GM12864 (cell line): Measurements from ENCODE around the gene MALRD1.

Source experiments
- DNase-seq: peaks from one replicate; pipeline ENCODE4 v3.0.0-alpha.2; 2011; ENCODE audit warnings: low read depth
- H3K4me3 ChIP-seq: 2 replicates; pipeline ENCODE4 v1.5.1; 2011; ENCODE audit warnings: mild to moderate bottlenecking, low read depth, low read length, control low read depth
- TF ChIP-seq, protein P1 (sequence below): IDR thresholded peaks from 2 replicates; pipeline ENCODE4 v1.5.1; 2011; ENCODE audit warnings: low read depth, mild to moderate bottlenecking, moderate library complexity, low read length, control low read depth, inconsistent platforms; ENCODE audit errors: missing control alignments

The MALRD1 gene

GRCh38 chr10:19676063-19676462 lies 627.5 kb downstream of the MALRD1 start:
- no peak for DNase-seq
- no peak overlapping the region for H3K4me3 ChIP-seq
- TF ChIP-seq, protein P1, sequence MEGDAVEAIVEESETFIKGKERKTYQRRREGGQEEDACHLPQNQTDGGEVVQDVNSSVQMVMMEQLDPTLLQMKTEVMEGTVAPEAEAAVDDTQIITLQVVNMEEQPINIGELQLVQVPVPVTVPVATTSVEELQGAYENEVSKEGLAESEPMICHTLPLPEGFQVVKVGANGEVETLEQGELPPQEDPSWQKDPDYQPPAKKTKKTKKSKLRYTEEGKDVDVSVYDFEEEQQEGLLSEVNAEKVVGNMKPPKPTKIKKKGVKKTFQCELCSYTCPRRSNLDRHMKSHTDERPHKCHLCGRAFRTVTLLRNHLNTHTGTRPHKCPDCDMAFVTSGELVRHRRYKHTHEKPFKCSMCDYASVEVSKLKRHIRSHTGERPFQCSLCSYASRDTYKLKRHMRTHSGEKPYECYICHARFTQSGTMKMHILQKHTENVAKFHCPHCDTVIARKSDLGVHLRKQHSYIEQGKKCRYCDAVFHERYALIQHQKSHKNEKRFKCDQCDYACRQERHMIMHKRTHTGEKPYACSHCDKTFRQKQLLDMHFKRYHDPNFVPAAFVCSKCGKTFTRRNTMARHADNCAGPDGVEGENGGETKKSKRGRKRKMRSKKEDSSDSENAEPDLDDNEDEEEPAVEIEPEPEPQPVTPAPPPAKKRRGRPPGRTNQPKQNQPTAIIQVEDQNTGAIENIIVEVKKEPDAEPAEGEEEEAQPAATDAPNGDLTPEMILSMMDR = no peak

DNA sequence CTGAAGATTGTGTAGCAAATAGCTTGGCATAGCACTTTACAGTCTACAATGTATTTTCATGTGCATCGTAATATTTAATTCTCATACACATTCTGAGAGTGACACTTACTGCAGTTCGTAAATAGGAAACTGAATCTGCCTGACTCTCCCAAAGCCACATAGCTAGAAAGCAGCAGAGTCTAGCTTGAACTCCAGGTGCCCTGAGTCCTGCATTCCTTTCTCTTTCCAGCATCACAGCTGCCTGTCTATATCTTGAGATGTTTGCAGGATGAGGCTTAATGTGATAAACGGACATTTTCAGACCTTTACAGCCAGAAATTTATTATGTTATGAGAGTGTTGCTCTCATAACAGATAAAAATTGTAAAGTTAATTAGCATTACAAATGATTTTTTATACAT lies 634.8 kb downstream of the MALRD1 start:
- DNase-seq = no peak
- H3K4me3 ChIP-seq = no peak overlapping the region
- TF ChIP-seq, protein P1 = no peak

- no peak overlapping the region for H3K4me3 ChIP-seq
- DNase-seq = no peak
- TF ChIP-seq, protein P1 = no peak
These were observed 635.4 kb downstream of the MALRD1 start for GRCh38 chr10:19683960-19684359.

DNA sequence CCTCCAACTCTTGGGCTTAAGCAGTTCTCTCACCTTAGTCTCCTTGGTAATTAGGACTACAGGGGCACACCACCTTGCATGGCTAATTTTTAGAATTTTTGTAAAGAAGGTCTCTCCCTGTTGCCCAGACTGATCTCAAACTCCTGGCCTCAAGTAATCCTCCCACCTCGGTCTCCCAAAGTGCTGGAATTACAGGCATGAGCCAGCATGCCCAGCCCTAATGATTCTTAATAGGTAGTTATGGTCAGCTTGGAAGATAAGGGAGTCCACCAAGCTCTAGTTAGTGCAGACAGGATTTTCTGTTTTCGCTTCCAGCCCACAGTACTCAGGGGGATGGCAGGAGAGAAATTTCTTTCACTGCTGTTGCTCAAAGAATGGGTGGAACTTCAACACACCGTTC lies 639.7 kb downstream of the MALRD1 start:
- TF ChIP-seq, protein P1 = no peak
- H3K4me3 ChIP-seq = no peak overlapping the region
- DNase-seq = no peak

DNA sequence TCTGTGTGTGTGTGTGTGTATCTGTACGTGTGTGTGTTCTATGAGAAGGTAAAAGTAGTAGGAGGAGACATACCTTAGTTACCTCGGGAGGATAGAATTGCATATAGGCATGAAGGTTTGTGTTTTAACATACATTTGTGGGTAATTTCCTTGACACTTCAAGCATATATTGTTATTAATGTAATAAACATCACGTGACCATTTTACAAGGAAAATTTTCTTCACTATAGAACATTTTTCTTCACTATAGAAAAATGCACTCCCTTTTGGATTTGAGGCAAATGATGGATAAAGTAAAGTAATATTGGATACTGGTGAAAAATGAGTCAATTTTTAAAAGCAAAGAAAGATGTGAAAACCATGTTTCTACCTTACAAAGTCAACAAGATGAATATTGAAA lies 640.6 kb downstream of the MALRD1 start:
- no peak overlapping the region for H3K4me3 ChIP-seq
- TF ChIP-seq, protein P1 = no peak
- DNase-seq = no peak

- DNase-seq = no peak
- TF ChIP-seq, protein P1 = no peak
- H3K4me3 ChIP-seq = no peak overlapping the region
These were observed 650.7 kb downstream of the MALRD1 start for GRCh38 chr10:19699299-19699698.

DNA sequence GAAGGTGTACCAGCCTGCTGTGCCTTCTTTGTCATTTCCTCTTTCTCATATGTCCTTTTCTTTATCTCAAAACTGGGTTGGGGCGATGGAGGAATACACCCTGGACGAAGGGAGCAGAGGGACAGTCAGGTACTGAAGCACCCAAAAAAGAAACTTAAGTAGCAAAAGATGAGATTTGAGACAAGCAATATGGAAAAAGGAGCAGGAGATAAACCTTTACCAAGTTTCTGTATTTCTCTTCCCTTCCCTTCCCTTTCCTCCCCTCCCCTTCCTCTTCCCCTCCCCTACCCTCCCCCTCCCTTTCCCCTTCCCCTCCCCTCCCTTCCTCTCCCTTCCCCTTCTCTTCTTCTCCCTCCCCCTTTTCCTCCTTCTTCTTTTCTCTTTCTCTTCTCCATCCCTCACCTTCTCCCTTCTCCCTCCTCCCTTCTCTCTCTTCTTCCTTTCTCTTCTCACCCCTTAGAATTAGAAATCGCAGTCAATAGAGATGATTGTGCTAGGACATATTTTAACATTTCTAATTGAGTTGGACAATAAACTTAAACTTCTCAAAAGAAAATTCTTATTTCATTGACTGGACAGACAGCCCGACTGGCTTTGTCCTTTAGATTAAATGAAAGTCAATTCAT lies 652.9 kb downstream of the MALRD1 start:
- DNase-seq = no peak
- H3K4me3 ChIP-seq = no peak overlapping the region
- TF ChIP-seq, protein P1 = no peak
